ENCODE data around the gene TUFT1.
"Not testable (repeated sequence)": the region's sequence is repeated elsewhere in the genome, so short reads cannot be mapped to it uniquely, and the experiment has no call there.

Gene TUFT1

GRCh38 chr1:151618996-151619395, 78.9 kb downstream of the TUFT1 start:
- not testable (repeated sequence) for DNase-seq

DNA sequence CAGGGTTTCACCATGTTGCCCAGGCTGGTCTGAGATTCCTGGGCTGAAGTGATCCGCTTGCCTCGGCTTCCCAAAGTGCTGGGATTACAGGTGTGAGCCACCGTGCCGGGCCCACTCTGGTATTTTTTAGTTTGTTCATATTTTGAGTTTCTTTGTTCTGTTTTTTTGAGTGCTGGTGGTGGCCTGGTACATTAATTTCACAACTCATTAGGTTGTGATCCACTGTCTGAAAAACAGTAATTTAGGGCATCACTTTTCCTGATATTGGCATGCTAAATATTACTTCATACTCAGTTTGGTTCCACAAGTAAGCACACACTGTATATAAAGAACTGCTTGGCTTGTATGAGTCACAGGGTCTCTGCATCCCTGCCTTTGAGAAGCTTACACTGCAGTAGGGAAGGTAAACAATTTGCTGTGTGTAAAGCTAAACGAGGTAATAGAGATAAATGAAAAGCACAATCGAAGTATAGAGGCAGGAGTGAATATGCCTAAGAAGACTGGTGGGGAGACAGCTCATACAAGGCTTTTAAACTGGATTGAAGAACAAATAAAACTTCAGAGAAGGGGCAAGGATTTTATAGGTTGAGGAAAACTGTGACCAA, 79.5 kb downstream of the TUFT1 start:
- DNase-seq: no peak

DNA sequence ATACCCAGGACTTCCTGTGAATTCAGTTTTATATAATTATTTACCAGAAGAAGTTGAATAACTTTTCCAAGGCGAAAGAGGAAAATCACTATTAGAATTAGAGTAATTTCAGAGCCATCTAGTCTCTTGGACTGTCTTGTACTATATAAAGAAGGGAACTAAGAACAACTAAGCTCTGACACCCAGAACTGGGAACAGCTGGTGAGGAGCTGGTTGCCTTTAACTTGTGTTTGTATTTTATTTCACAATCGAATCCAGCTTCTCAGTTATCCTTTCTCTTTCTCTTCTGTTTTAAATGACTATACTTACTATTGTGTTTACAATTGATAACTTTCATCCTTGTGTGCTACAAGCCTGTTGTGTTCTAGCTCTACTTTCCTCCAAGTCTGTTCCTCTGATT, 80.2 kb downstream of the TUFT1 start:
- DNase-seq: no peak

- DNase-seq: no peak
Measured at GRCh38 chr1:151621351-151621750, 81.2 kb downstream of the TUFT1 start.

DNA sequence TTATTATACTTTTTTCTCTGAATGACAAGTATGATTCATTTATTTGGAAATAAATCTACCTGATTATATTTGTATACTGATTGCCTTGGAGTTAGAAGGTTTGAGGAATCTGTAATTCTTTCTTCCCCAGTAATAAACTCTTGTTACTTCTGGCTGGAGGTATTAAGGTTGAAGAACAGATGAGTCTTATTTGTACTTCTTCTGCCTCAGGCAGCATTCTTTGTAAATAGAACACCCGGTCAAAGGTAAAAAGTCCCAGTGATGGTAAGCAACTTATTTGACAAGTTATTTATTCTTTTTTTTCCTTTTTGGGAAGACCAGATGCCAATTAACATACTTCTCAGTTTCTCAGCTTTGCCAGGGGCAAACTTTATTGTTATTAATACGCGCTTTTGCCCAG, 84.7 kb downstream of the TUFT1 start:
- no peak for DNase-seq

DNA sequence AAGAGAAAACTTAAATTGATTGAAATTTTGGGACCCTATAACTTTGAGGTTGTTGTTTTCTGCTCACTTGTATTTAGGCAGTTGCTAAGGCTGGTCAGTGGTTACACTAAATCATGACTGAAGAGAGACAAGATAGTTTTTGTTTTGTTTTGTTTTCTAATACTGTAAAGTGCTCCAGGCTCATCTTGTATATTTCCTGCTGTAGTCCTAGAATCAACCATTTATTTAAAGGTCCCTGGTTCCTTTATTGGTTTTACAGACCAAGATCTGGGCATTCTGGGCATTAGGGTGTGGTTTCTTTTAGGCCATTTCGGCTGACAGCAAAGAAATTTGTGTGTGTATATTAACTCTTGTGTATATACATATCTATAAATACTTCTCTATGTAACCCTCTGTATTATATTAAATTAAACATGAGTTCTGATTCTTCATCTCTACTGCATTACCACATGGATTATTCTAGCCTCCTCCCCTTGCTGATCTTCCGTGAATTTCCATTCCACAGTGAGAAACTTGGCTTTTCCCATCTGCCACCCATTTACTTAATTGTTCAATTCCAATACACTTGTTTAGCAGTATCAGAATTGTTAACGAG, 86.7 kb downstream of the TUFT1 start:
- DNase-seq: no peak

- no peak for DNase-seq
Measured at GRCh38 chr1:151629278-151629677, 89.2 kb downstream of the TUFT1 start.
